ENCODE data around the gene ZNF366. TPM values are rescaled to one million over a fixed set of nuclear protein-coding genes. Genes with fewer than 3 reads are reported as not detected.

ZNF366 gene
- total RNA-seq, 1 donor from 2014 or later: 8.1 TPM

DNA sequence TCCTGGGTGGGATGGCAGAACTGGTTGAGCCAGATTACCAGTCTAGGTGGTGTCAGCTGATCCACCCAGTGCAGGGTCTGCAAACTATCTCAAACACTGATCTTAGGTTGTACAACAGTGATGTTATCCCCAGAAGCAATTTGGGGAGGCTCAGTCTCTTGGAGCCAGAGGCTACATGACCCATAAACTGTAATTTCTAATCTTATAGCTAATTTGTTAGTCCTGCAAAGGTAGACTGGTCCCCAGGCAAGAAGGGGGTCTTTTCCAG lies 5.3 kb upstream of the ZNF366 start:
- TF ChIP-seq, protein P1, sequence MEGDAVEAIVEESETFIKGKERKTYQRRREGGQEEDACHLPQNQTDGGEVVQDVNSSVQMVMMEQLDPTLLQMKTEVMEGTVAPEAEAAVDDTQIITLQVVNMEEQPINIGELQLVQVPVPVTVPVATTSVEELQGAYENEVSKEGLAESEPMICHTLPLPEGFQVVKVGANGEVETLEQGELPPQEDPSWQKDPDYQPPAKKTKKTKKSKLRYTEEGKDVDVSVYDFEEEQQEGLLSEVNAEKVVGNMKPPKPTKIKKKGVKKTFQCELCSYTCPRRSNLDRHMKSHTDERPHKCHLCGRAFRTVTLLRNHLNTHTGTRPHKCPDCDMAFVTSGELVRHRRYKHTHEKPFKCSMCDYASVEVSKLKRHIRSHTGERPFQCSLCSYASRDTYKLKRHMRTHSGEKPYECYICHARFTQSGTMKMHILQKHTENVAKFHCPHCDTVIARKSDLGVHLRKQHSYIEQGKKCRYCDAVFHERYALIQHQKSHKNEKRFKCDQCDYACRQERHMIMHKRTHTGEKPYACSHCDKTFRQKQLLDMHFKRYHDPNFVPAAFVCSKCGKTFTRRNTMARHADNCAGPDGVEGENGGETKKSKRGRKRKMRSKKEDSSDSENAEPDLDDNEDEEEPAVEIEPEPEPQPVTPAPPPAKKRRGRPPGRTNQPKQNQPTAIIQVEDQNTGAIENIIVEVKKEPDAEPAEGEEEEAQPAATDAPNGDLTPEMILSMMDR (IDR thresholded peaks at IDR 0.05; ENCODE audit: borderline replicate concordance): no peak
- Histone ChIP-seq H3K36me3 (no peaks in the 10 kb centered on the region), H3K27me3 (ENCODE audit: low read depth) (no peaks in the 10 kb centered on the region), H3K4me1 (peaks cover 40% of the 10 kb centered on the region), H3K9me3 (replicated peaks) (no peaks in the 10 kb centered on the region), H3K4me3 (no peak overlapping the region), H3K27ac (replicated peaks) (no peak overlapping the region)
- no peak for DNase-seq
- intact Hi-C loops (cut with micrococcal nuclease): no loop called here

DNA sequence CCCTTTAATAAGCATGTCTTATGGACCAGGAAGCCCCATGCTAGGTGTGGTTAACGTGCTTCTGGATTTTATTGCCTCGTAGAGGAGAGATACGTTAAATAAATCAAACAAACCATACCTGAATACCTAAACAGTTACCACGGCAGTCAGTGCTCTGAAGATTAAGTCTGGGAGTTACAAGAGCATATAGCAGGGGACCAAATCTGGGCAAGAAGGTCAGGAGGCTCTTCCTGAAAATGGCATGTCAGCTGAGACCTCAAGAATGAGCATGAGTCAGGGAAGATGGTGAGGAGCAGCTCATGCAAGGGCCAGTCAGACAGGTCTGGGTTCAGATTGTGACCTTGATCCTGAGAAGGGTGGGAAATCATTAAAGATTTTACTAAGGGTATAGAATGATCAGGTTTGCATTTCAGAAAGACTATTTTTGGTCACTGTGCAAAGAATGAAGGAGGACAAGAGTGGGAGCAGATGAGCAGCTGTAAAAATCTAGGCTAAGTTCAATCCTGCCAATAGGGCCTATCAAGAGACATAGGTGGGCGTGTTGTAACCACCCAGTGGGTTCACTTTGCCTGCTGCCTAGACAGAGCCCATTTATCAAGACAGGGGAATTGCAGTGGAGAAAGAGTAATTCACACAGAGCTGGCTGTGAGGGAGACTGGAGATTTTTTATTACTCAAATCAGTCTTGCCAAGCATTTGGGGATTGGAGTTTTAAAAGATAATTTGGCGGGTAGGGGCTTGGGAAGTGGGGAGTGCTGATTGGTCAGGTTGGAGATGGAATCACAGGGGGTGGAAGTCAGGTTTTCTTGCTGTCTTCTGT lies 4.8 kb upstream of the ZNF366 start:
- Histone ChIP-seq H3K27me3 (ENCODE audit: low read depth) (no peaks in the 10 kb centered on the region), H3K36me3 (no peaks in the 10 kb centered on the region), H3K4me3 (no peak overlapping the region), H3K27ac (replicated peaks) (no peak overlapping the region), H3K9me3 (replicated peaks) (no peaks in the 10 kb centered on the region), H3K4me1 (peaks cover 39% of the 10 kb centered on the region)
- DNase-seq: no peak
- TF ChIP-seq, protein P1 (IDR thresholded peaks at IDR 0.05; ENCODE audit: borderline replicate concordance): no peak
- intact Hi-C loops (cut with micrococcal nuclease): no loop called here

DNA sequence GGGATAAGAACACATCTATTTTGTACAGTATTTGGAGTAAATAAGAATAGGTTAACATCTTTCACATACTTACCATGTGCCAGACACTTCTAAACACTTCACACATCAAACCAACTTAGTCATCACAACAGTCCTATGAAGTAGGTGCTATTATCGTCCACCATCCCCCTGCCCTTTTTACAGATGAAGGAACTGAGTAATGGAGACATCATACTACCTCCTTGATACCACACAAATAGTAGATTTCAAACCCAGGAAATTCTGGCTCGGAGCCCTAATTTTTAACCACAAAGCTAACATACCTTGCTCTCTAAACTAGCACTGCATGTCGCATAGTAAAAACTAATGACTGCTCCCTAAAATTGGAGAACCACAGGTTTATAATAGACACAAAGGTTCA lies 4.2 kb upstream of the ZNF366 start:
- Histone ChIP-seq H3K27me3 (ENCODE audit: low read depth) (no peaks in the 10 kb centered on the region), H3K36me3 (no peaks in the 10 kb centered on the region), H3K27ac (replicated peaks) (no peak overlapping the region), H3K4me3 (no peak overlapping the region), H3K4me1 (peaks cover 39% of the 10 kb centered on the region), H3K9me3 (replicated peaks) (no peaks in the 10 kb centered on the region)
- intact Hi-C loops (cut with micrococcal nuclease): no loop called here
- TF ChIP-seq, protein P1 (IDR thresholded peaks at IDR 0.05; ENCODE audit: borderline replicate concordance): no peak
- DNase-seq: no peak

DNA sequence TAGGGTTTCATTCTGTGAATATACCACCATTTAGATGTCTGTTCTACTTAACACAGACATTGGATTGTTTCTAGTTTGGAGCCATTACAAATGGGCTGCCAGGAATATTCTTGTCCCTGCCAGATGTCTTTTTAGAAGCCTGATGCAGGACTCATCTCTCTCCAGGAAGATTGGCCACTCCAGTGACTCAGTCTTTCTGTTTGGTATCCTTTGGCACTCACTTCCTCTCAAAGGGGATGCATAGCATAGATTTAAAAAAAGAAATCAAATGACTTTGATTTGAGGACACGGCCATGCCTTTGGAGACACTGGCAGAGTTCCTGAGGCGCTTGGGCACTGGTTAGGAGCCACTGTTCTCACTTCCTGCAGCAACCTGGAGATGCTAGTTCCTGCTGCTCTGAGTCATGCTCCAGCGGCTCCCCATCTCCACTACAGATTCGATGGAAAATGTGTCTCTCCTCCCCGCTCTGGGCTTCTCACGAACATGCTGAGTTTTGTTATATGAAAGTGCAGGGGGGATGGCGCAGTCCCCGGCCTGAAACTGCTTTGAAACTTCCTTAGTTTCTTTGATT lies 3.5 kb upstream of the ZNF366 start:
- intact Hi-C loops (cut with micrococcal nuclease): no loop called here
- TF ChIP-seq, protein P1 (IDR thresholded peaks at IDR 0.05; ENCODE audit: borderline replicate concordance): no peak
- no peaks in the 10 kb centered on the region for H3K36me3 ChIP-seq
- H3K27me3 ChIP-seq (ENCODE audit: low read depth): no peaks in the 10 kb centered on the region
- no peak for DNase-seq
- H3K9me3 ChIP-seq (replicated peaks): no peaks in the 10 kb centered on the region
- no peak overlapping the region for H3K4me3 ChIP-seq
- H3K27ac ChIP-seq (replicated peaks): peak overlapping the region; percentile 87
- H3K4me1 ChIP-seq: peaks cover 39% of the 10 kb centered on the region

DNA sequence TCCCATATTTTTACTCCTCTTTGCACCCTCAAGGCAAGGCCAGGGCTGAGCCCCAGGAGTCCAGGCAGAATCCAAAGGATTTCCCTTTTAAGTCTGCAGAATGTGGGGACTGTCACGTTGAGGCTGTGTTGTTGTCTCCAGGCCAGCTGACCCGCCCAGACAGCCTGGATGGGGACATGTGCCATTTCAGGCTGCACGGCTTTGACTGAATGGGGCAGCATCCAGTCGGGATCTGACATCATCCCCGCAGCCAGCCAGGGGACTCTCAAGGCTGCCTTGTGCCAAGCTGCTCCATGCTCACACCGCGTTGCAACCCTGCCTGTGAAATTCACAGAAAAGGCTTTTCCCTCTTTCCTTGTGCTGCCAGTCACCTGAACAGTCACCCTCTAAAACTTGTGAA lies 2.2 kb upstream of the ZNF366 start:
- Histone ChIP-seq H3K4me1 (peaks cover 42% of the 10 kb centered on the region), H3K36me3 (no peaks in the 10 kb centered on the region), H3K4me3 (no peak overlapping the region), H3K9me3 (replicated peaks) (no peaks in the 10 kb centered on the region), H3K27ac (replicated peaks) (peak overlapping the region; percentile 87), H3K27me3 (ENCODE audit: low read depth) (no peaks in the 10 kb centered on the region)
- TF ChIP-seq, protein P1 (IDR thresholded peaks at IDR 0.05; ENCODE audit: borderline replicate concordance): no peak
- intact Hi-C loops (cut with micrococcal nuclease): no loop called here
- peak; percentile 70 for DNase-seq

All from left ventricle myocardium inferior (tissue), 1 donor.